ENCODE data around the gene NPBWR2.
A peak's percentile ranks its signal among the peaks of the same experiment; 100 is the strongest.

The NPBWR2 gene

GRCh38 chr20:64106981-64107735, at the start of gene NPBWR2:
Gene NPBWR2, minus strand, starts transcription at chr20:64107565. Its CDS starts 734 bp downstream, at chr20:64106831.
- CTCF ChIA-PET: interaction anchor here (0.7 to 1.5 kb wide), 2 partner anchors 9 to 13 kb away, joined by 3 to 6 read pairs; no protein-coding TSS in a partner anchor
- Mint-ChIP-seq H3K27me3 (peaks cover 54% of the 10 kb centered on the region), H3K27ac (peak within 1 kb of the TSS; percentile 55), H3K9me3 (no peaks in the 10 kb centered on the region), H3K36me3 (no peaks in the 10 kb centered on the region), H3K4me3 (no peak within 1 kb of the TSS), H3K4me1 (peaks cover 3% of the 10 kb centered on the region)
- DNase-seq: peak; percentile 54

- Mint-ChIP-seq H3K4me3 (no peak overlapping the region), H3K4me1 (no peaks in the 10 kb centered on the region), H3K27me3 (peaks cover 25% of the 10 kb centered on the region), H3K36me3 (no peaks in the 10 kb centered on the region), H3K9me3 (no peaks in the 10 kb centered on the region), H3K27ac (no peak overlapping the region)
- no peak for DNase-seq
- CTCF ChIA-PET: no interaction called here
Observed at GRCh38 chr20:64156136-64156885, 48.9 kb upstream of the NPBWR2 start.

GRCh38 chr20:64155258-64156135, 48.1 kb upstream of the NPBWR2 start:
- Mint-ChIP-seq H3K9me3 (no peaks in the 10 kb centered on the region), H3K27ac (peak overlapping the region; percentile 7), H3K4me1 (no peaks in the 10 kb centered on the region), H3K36me3 (no peaks in the 10 kb centered on the region), H3K4me3 (no peak overlapping the region), H3K27me3 (peaks cover 16% of the 10 kb centered on the region)
- no peak for DNase-seq
- CTCF ChIA-PET: no interaction called here

- DNase-seq: no peak
- CTCF ChIA-PET: interaction anchor here (0.7 kb wide), 1 partner anchor 39 kb away, joined by 3 read pairs; no protein-coding TSS in a partner anchor
- no peak overlapping the region for H3K27ac Mint-ChIP-seq
- no peaks in the 10 kb centered on the region for H3K36me3 Mint-ChIP-seq
- no peak overlapping the region for H3K4me3 Mint-ChIP-seq
- H3K9me3 Mint-ChIP-seq: peaks cover 6% of the 10 kb centered on the region
- H3K27me3 Mint-ChIP-seq: peaks cover 9% of the 10 kb centered on the region
- no peaks in the 10 kb centered on the region for H3K4me1 Mint-ChIP-seq
Observed at GRCh38 chr20:64154590-64155257, 47.4 kb upstream of the NPBWR2 start.

GRCh38 chr20:64153861-64154589, 46.7 kb upstream of the NPBWR2 start:
- Mint-ChIP-seq H3K4me1 (no peaks in the 10 kb centered on the region), H3K27me3 (peaks cover 2% of the 10 kb centered on the region), H3K36me3 (no peaks in the 10 kb centered on the region), H3K4me3 (no peak overlapping the region), H3K9me3 (peaks cover 8% of the 10 kb centered on the region), H3K27ac (peak overlapping the region; percentile 5)
- no peak for DNase-seq
- CTCF ChIA-PET: interaction anchor here (0.7 kb wide), 1 partner anchor 40 kb away, joined by 3 read pairs; no protein-coding TSS in a partner anchor

- Mint-ChIP-seq H3K4me1 (no peaks in the 10 kb centered on the region), H3K36me3 (no peaks in the 10 kb centered on the region), H3K4me3 (no peak overlapping the region), H3K27ac (peak overlapping the region; percentile 5), H3K27me3 (no peaks in the 10 kb centered on the region), H3K9me3 (peaks cover 8% of the 10 kb centered on the region)
- CTCF ChIA-PET: no interaction called here
- DNase-seq: no peak
Observed at GRCh38 chr20:64153410-64153809, 46.0 kb upstream of the NPBWR2 start.

- CTCF ChIA-PET: no interaction called here
Observed at GRCh38 chr20:64152906-64153305, 45.5 kb upstream of the NPBWR2 start.

GRCh38 chr20:64151633-64152530, 44.5 kb upstream of the NPBWR2 start:
- H3K4me3 Mint-ChIP-seq: no peak overlapping the region
- H3K27me3 Mint-ChIP-seq: no peaks in the 10 kb centered on the region
- DNase-seq: no peak
- H3K27ac Mint-ChIP-seq: no peak overlapping the region
- H3K4me1 Mint-ChIP-seq: no peaks in the 10 kb centered on the region
- H3K9me3 Mint-ChIP-seq: peaks cover 8% of the 10 kb centered on the region
- CTCF ChIA-PET: interaction anchor here (0.6 kb wide), 1 partner anchor 29 kb away, joined by 3 read pairs; no protein-coding TSS in a partner anchor
- H3K36me3 Mint-ChIP-seq: no peaks in the 10 kb centered on the region

More at GRCh38 chr20:64152906-64153305, 45.5 kb upstream of the NPBWR2 start:
- no peak overlapping the region for H3K27ac Mint-ChIP-seq
- peaks cover 8% of the 10 kb centered on the region for H3K9me3 Mint-ChIP-seq
- no peak for DNase-seq
- no peaks in the 10 kb centered on the region for H3K27me3 Mint-ChIP-seq
- no peaks in the 10 kb centered on the region for H3K4me1 Mint-ChIP-seq
- H3K4me3 Mint-ChIP-seq: no peak overlapping the region
- no peaks in the 10 kb centered on the region for H3K36me3 Mint-ChIP-seq

GRCh38 chr20:64150756-64151632, 43.6 kb upstream of the NPBWR2 start:
- Mint-ChIP-seq H3K9me3 (peaks cover 8% of the 10 kb centered on the region), H3K27me3 (no peaks in the 10 kb centered on the region), H3K4me3 (no peak overlapping the region), H3K4me1 (no peaks in the 10 kb centered on the region), H3K36me3 (no peaks in the 10 kb centered on the region), H3K27ac (no peak overlapping the region)
- CTCF ChIA-PET: interaction anchor here (0.6 kb wide), 1 partner anchor 29 kb away, joined by 3 read pairs; no protein-coding TSS in a partner anchor
- DNase-seq: no peak

- Mint-ChIP-seq H3K4me3 (no peak overlapping the region), H3K36me3 (no peaks in the 10 kb centered on the region), H3K4me1 (no peaks in the 10 kb centered on the region), H3K9me3 (peaks cover 15% of the 10 kb centered on the region), H3K27me3 (no peaks in the 10 kb centered on the region), H3K27ac (no peak overlapping the region)
- CTCF ChIA-PET: no interaction called here
- DNase-seq: no peak
Observed at GRCh38 chr20:64149809-64150560, 42.6 kb upstream of the NPBWR2 start.

GRCh38 chr20:64149141-64149540, 41.8 kb upstream of the NPBWR2 start:
- no peaks in the 10 kb centered on the region for H3K4me1 Mint-ChIP-seq
- H3K36me3 Mint-ChIP-seq: peaks cover 3% of the 10 kb centered on the region
- no peak for DNase-seq
- H3K4me3 Mint-ChIP-seq: no peak overlapping the region
- no peaks in the 10 kb centered on the region for H3K27me3 Mint-ChIP-seq
- H3K9me3 Mint-ChIP-seq: peaks cover 22% of the 10 kb centered on the region
- CTCF ChIA-PET: no interaction called here
- H3K27ac Mint-ChIP-seq: no peak overlapping the region

Measured in activated naive CD4-positive, alpha-beta T cell treated with anti-CD3 and anti-CD28 coated beads, Interleukin-2, amount 10 ng/mL, durations not matched to agents 7 days and 5 days (primary cell).